ENCODE results near the gene DISP3.

- TF ChIP-seq CTCF (IDR thresholded peaks at IDR 0.05; ENCODE audit: borderline replicate concordance, extremely low read depth, low read length, poor library complexity, severe bottlenecking), result no peak
- TF ChIP-seq EZH2 (IDR thresholded peaks at IDR 0.05; ENCODE audit: borderline replicate concordance, low read depth, low read length, severe bottlenecking), result no peak
Measured at GRCh38 chr1:11482701-11483479, 3.9 kb downstream of the DISP3 start.

All from DND-41 (cell line).